ENCODE data around the gene CAPS.
"Not testable (repeated sequence)": the region's sequence is repeated elsewhere in the genome, so short reads cannot be mapped to it uniquely, and the experiment has no call there.

CAPS gene

GRCh38 chr19:5958074-5958850, 44.2 kb downstream of the CAPS start:
- TF ChIP-seq MYC (IDR thresholded peaks at IDR 0.05; ENCODE audit: low read depth, low read length): no peak
- TF ChIP-seq, protein P1, sequence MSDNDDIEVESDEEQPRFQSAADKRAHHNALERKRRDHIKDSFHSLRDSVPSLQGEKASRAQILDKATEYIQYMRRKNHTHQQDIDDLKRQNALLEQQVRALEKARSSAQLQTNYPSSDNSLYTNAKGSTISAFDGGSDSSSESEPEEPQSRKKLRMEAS (IDR thresholded peaks at IDR 0.05; ENCODE audit: low read depth, low read length): no peak
- TF ChIP-seq CTCF (IDR thresholded peaks at IDR 0.05; ENCODE audit: low read depth, low read length): no peak
- no peak for TF ChIP-seq POLR2A (IDR thresholded peaks at IDR 0.05; ENCODE audit: extremely low read depth, insufficient read length)
- DNase-seq (ENCODE audit: low read depth): no peak
- no peak overlapping the region for H3K4me3 ChIP-seq (ENCODE audit: low read depth, low read length)

DNA sequence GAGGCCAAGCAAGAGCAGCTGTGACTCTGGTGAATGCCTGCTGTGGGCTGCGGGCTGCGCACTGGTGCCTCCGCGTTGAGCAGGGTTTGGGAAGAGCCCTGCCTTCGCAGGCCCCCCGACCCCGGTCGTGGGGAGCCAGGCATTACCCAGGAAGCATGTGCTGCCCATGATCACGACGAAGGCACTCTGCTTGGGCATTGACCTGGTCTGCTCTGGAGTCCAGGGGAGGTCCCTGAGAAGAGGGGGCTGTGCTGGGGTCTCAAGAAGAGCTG, 44.7 kb downstream of the CAPS start:
- no peak overlapping the region for H3K4me3 ChIP-seq (ENCODE audit: low read depth, low read length)
- no peak for TF ChIP-seq MYC (IDR thresholded peaks at IDR 0.05; ENCODE audit: low read depth, low read length)
- no peak for TF ChIP-seq CTCF (IDR thresholded peaks at IDR 0.05; ENCODE audit: low read depth, low read length)
- TF ChIP-seq, protein P1 (IDR thresholded peaks at IDR 0.05; ENCODE audit: low read depth, low read length): no peak
- no peak for TF ChIP-seq POLR2A (IDR thresholded peaks at IDR 0.05; ENCODE audit: extremely low read depth, insufficient read length)
- DNase-seq (ENCODE audit: low read depth): no peak

- no peak for DNase-seq (ENCODE audit: low read depth)
- H3K4me3 ChIP-seq (ENCODE audit: low read depth, low read length): no peak overlapping the region
- TF ChIP-seq, protein P1 (IDR thresholded peaks at IDR 0.05; ENCODE audit: low read depth, low read length): no peak
- TF ChIP-seq POLR2A (IDR thresholded peaks at IDR 0.05; ENCODE audit: extremely low read depth, insufficient read length): no peak
- TF ChIP-seq CTCF (IDR thresholded peaks at IDR 0.05; ENCODE audit: low read depth, low read length): no peak
- no peak for TF ChIP-seq MYC (IDR thresholded peaks at IDR 0.05; ENCODE audit: low read depth, low read length)
Measured at GRCh38 chr19:5959260-5960004, 45.4 kb downstream of the CAPS start.

DNA sequence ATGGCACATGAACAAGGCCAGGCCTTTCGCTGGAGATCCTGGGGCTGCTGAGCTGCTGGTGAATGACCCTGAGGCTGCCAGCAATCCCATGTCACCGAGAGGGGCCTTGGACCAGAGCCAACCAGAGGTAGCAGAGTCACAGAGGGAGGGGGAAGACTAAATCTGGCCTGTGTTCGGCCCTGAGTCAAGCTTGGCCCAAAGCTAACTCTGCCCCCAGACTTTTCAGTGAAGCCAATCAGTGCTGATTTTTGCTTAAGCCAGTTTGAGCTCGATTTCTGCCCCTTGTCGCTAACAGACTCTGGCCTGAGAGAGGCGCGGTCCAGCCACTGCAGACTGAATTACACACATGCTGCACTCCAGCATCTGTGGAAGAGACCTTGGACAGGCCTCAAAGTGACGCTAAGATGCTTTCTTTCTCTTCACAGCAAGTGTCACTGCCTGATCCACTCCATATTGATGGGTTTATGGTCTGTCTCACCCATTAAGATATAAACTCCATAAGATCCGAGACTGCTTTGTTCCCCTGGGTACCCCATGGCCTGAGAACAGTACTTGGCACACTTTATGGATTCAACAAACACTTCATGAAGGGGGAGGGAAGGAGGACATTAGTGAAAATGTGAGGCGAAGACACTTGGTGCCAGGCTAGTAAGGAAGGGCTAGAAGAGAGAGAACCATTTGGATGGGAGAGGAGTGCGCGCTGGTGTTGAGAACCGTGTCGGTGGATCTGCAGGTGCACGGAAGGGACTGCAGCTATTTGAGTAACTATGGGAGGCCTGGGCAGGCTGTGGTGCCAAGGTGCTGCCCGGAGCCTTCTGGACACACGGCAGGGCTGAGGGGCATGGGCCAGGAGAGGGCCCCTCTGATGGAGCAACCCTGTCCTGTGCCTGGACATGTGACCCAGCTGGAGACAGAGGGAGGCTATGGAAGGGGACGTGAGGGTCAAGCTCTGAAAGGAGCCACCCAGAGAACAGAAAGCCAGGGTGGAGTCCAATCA, 46.2 kb downstream of the CAPS start:
- no peak for DNase-seq (ENCODE audit: low read depth)
- no peak overlapping the region for H3K4me3 ChIP-seq (ENCODE audit: low read depth, low read length)
- no peak for TF ChIP-seq MYC (IDR thresholded peaks at IDR 0.05; ENCODE audit: low read depth, low read length)
- no peak for TF ChIP-seq POLR2A (IDR thresholded peaks at IDR 0.05; ENCODE audit: extremely low read depth, insufficient read length)
- TF ChIP-seq, protein P1 (IDR thresholded peaks at IDR 0.05; ENCODE audit: low read depth, low read length): no peak
- TF ChIP-seq CTCF (IDR thresholded peaks at IDR 0.05; ENCODE audit: low read depth, low read length): no peak

DNA sequence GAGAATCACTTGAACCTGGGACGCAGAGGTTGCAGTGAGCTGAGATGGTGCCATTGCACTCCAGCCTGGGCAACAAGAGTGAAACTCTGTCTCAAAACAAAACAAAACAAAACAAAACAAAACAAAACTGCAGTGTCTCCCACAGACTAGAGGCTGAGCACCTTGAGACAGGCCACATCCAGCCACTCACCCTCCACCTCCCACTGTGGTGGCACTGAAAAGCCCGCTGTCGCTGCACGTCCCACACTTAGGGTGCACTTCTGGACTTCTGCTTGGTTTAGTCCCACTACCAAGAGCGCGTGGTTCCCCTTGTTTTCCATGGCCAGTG, 47.6 kb downstream of the CAPS start:
- DNase-seq (ENCODE audit: low read depth); H3K4me3 ChIP-seq (ENCODE audit: low read depth, low read length): not testable (repeated sequence)
